CD4-positive, alpha-beta T cell treated with Interleukin-15 for 4 hours (primary cell): Measurements from ENCODE around the gene EIF3K.

Experiments
- DNase-seq: peaks from one replicate; pipeline ENCODE4 v3.0.0-alpha.2; 2020; ENCODE audit warnings: low spot score

The EIF3K gene

DNA sequence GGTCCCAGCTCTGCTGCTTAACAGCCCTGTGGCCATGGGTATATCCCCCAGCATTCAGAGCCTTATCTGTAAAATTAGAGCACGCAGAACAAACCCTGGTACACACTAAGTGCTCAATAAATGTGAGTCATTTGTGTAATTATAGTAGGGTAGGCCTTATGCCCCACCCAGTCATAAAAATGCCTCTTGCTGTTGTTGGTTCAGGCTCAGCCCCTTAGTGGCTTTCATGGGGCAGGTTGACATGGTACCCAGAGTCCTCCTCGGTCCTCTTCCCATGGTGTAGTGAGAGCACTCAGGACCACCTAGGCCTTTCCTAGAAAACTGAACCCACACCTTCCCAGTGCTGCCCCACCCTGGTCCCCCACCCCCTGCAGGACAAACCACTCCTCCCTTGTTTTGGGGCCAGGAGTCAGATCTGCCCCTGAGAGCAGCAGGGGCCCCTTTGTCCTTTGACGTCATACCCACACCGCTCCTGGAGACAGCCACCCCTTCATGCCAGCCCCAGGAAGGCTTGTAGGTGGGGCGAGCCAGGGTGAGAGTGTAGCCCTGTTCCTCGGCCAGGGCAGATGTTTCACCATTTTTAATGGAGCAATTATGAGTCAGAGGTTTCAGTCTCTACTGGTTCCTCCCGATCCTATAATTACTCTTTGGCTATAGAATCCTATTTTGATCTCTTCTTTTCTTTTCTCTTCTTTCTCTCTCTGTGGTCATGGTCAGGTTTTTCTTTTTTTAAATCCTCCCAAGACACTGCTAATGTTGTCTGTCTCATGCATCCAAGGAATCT is 65.3 kb downstream of the EIF3K start:
- peak; percentile 36 for DNase-seq

DNA sequence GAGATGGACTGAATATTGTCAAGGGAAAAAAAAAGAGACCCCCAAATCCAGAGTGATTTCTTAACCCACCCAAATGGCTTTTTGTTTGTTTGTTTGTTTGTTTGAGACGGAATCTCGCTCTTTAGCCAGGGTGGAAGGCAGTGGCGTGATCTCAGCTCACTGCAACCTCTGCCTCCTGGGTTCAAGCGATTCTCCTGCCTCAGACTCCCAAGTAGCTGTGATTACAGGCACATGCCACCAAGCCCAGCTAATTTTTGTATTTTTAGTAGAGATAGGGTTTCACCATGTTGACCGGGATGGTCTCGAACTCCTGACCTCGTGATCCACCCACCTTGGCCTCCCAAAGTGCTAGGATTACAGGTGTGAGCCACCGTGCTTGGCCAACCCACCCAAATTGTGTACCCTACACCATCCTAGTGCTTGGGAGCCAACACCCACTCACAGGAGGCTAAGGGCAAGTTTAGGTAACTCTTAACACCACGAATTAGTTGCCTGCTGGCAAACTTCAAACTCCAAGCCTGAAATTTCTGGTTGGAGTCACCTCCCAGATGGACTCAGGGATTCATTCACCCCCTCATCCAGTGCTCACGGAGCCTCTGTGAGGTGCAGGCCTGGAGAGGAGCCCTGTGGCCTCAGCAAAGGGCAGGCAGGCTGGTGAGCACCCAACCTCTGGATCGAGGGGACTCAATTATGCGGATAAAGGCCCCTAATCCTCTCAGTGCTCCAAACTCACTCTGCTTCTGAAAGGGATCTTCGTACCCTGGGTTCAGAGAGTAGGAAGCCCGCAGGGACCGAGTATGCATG is 66.1 kb downstream of the EIF3K start:
- no peak for DNase-seq

DNA sequence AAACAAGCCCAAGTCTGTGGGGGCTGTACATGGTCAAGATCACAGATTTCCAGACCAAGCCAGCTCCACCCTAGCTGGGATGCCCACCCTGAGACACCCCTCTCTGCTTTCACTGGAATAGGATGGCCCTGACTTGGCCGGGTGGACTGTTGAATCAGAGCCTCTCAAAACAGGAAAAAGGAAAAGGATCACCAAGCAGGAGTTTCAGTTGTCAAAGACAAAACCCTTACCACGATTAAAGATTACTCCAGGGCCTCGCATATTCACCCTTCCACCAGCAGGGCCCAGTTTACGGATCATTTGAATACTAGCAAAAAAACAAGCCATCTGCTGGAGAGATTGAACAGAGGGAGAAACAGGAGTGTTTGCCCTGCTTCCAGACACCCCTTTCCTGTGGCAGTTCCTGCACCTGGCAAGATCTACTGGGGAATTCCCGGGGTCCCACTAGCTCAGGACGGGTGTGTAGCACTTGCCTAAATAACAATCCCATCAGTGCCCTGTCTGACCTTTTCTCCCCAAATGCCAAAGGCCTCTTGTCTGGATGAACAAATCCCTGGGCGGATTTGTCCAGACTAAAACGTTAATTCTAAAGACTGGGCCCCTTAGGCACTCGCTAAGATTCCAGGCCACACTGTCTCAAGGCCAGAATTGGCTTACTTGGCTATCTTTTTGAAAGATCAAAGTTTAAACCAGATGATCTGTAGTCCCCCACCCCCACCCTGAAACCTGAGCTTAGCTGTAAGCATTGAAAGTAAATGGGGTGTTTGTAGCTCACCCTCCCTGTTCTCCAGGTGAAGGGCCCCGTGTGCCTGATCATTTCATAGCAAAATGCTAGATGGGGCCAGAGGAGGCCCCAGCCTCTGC is 66.9 kb downstream of the EIF3K start:
- no peak for DNase-seq

DNA sequence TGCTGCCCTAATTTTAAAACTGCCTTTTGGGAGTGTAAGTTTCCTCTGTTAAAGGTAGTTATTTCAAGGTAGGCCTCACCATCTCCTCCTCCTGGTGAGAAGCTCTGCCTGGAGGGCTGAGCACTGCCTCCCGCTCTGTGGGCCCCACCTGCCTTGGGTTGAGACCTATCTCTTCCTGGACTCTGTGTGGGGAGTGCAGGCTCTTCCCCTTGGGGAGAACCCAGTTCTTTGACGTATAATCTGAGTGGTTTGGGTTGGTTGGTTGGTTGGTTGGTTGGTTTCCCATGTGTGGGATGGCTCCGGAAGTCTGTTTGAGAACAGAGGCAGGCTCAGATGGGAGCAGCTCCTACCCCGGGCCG is 67.5 kb downstream of the EIF3K start:
- DNase-seq = peak; percentile 29
